Muscle layer of colon (tissue), 2 donors: ENCODE data around the gene ABCE1.

Source experiments
- H3K27ac ChIP-seq: one replicate; pipeline ENCODE4 v1.7.0; 2013; ENCODE audit warnings: low read depth, mild to moderate bottlenecking, low read length, moderate library complexity
- H3K27me3 ChIP-seq, 2 donors: one replicate each; pipeline ENCODE4 v1.7.0; 2013; ENCODE audit warnings: low read length in 2 of 2, mild to moderate bottlenecking in 2 of 2; ENCODE audit not compliant: insufficient read depth in 2 of 2, control insufficient read depth in 1 of 2
- H3K36me3 ChIP-seq: one replicate; pipeline ENCODE4 v1.7.0; 2013; ENCODE audit warnings: mild to moderate bottlenecking, low read length; ENCODE audit not compliant: insufficient read depth
- H3K4me1 ChIP-seq: one replicate; pipeline ENCODE4 v1.7.0; 2013; ENCODE audit warnings: mild to moderate bottlenecking, low read length; ENCODE audit not compliant: insufficient read depth
- H3K4me3 ChIP-seq, 2 donors: one replicate each; pipeline ENCODE4 v1.7.0; 2013; ENCODE audit warnings: low read length in 2 of 2, low read depth in 1 of 2, mild to moderate bottlenecking in 1 of 2, moderate library complexity in 1 of 2
- H3K9ac ChIP-seq: one replicate; pipeline ENCODE4 v1.7.0; 2013; ENCODE audit warnings: low read length
- H3K9me3 ChIP-seq: one replicate; pipeline ENCODE4 v1.7.0; 2013; ENCODE audit warnings: mild to moderate bottlenecking, low read length
- donor health status: abdominal sarcoma.
- donor health status: Adenocarcinoma of cecum.

ABCE1 gene

DNA sequence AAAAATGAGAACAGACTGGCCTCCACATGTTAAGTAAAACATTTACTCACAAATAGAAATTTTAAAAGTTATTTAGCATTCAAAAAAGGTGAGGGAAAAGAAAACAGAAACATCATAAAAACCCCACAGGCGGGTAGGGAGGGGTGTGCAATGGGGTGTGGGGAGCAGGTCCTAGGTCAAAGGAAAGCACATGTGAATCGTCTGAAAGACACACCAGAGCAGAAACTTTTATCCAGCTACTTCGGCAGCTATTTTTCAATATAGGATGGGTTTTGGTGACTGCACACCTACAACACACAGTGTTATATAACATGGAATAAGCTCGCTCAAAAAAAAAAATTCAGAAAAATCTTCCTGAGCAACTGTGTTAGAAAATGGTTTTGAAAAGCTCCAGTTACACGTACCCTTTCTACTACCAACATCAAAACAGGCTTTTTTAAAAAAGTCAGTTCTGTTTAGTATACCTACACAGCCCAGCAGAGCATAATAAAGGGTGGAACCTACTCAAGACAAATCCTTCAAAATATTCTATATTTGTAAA lies 80.7 kb downstream of the ABCE1 start:
- Histone ChIP-seq H3K27ac (peak overlapping the region; percentile 73), H3K27me3 (no peaks in the 10 kb centered on the region), H3K9ac (peak overlapping the region; percentile 12), H3K4me3 (peak overlapping the region; percentile 33 to 77), H3K9me3 (no peaks in the 10 kb centered on the region), H3K4me1 (peaks cover 22% of the 10 kb centered on the region), H3K36me3 (peaks cover 2% of the 10 kb centered on the region)
